DND-41 (cell line): ENCODE data around the gene ZXDC.

Experiments
- ATAC-seq: fragments of 200-7000 bp; cut with Tn5 transposase; 3 replicates; pipeline ENCODE4 v1.9.1; 2021; ENCODE audit warnings: low read depth; ENCODE audit not compliant: insufficient read depth
- DNase-seq: peaks from one replicate; pipeline ENCODE4 v3.0.0-alpha.2; 2020
- H2AFZ ChIP-seq: 2 replicates; pipeline ENCODE4 v1.6.0; 2012; ENCODE audit warnings: low read depth, low read length
- H3K27ac ChIP-seq: 2 replicates; pipeline ENCODE4 v1.5.1; 2012; ENCODE audit warnings: low read length, inconsistent platforms
- H3K27me3 ChIP-seq: fragments of 200-600 bp; sonication (generic); 2 replicates; pipeline ENCODE4 v1.6.0; 2012; ENCODE audit warnings: low read length, mild to moderate bottlenecking, inconsistent platforms; ENCODE audit not compliant: insufficient read depth, poor library complexity
- H3K36me3 ChIP-seq: 2 replicates; pipeline ENCODE4 v1.5.1; 2012; ENCODE audit warnings: low read length, inconsistent platforms; ENCODE audit not compliant: insufficient read depth
- H3K4me1 ChIP-seq: 2 replicates; pipeline ENCODE4 v1.5.1; 2012; ENCODE audit warnings: mild to moderate bottlenecking, low read length; ENCODE audit not compliant: insufficient read depth
- H3K4me2 ChIP-seq: 2 replicates; pipeline ENCODE4 v1.6.0; 2012; ENCODE audit warnings: mild to moderate bottlenecking, moderate library complexity, low read length, inconsistent platforms; ENCODE audit not compliant: insufficient read depth
- H3K4me3 ChIP-seq, 2 experiments: fragments of 200-600 bp in 1 of 2; shearing (Covaris generic) in 1 of 2; 2 replicates each; pipeline ENCODE4 v1.5.1; 2012 to 2016; ENCODE audit warnings: inconsistent platforms in 2 of 2, low read length in 2 of 2, mild to moderate bottlenecking in 2 of 2, low read depth in 1 of 2, moderate library complexity in 1 of 2
- H3K79me2 ChIP-seq: 2 replicates; pipeline ENCODE4 v1.6.0; 2012; ENCODE audit warnings: low read length, inconsistent platforms; ENCODE audit not compliant: insufficient read depth
- H3K9ac ChIP-seq: 2 replicates; pipeline ENCODE4 v1.6.0; 2012; ENCODE audit warnings: low read depth, mild to moderate bottlenecking, inconsistent platforms, low read length, moderate library complexity
- H3K9me3 ChIP-seq: 2 replicates; pipeline ENCODE4 v1.5.1; 2012; ENCODE audit warnings: low read length, moderate library complexity, mild to moderate bottlenecking, inconsistent platforms; ENCODE audit not compliant: insufficient read depth, severe bottlenecking
- H4K20me1 ChIP-seq: 2 replicates; pipeline ENCODE4 v1.6.0; 2012; ENCODE audit warnings: low read length; ENCODE audit not compliant: insufficient read depth
- CTCF ChIP-seq: IDR thresholded peaks from 2 replicates; pipeline ENCODE4 v1.5.1; 2012; ENCODE audit warnings: borderline replicate concordance, low read length, moderate library complexity, mild to moderate bottlenecking; ENCODE audit not compliant: poor library complexity, severe bottlenecking; ENCODE audit errors: extremely low read depth
- EZH2 ChIP-seq: IDR thresholded peaks from 3 replicates; pipeline ENCODE4 v1.6.1; 2012; ENCODE audit warnings: borderline replicate concordance, low read depth, mild to moderate bottlenecking, moderate library complexity, low read length, inconsistent platforms; ENCODE audit not compliant: severe bottlenecking

ZXDC gene

DNA sequence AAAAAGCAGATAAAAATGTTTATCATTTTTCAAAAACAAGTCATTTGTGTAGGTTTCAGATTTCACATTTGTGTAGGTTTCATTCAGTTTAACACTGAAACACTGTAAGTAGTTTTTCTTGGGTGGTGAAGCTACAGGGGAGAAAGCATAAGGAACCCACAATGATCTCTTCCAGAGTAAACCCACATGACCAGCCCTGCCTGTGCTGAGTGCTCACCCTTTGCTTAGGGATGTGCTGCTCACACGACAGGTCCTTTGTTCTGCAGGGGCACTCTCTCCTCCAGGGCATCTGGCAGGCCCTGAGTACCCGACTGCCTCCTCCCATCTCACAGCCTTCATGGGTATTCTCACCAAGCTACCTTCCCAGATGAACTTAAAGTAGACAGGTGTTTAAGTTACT is 28.9 kb downstream of the ZXDC start:
- Histone ChIP-seq H3K9me3 (no peaks in the 10 kb centered on the region), H3K9ac (no peak overlapping the region), H3K4me2 (no peak overlapping the region), H3K4me1 (no peaks in the 10 kb centered on the region), H2AFZ (no peak overlapping the region), H4K20me1 (peaks cover 36% of the 10 kb centered on the region; the same call in 1 of the 2 replicates), H3K79me2 (no peaks in the 10 kb centered on the region; the same call in 1 of the 2 replicates), H3K27ac (no peak overlapping the region), H3K4me3 (no peak overlapping the region), H3K27me3 (no peaks in the 10 kb centered on the region), H3K36me3 (peaks cover 61% of the 10 kb centered on the region)
- TF ChIP-seq CTCF (no peak), EZH2 (no peak)
- peak; percentile 27; the same call in 1 of the 3 replicates for ATAC-seq
- no peak for DNase-seq

GRCh38 chr3:126446301-126446700 is 29.4 kb downstream of the ZXDC start:
- no peaks in the 10 kb centered on the region for H3K9me3 ChIP-seq
- H3K9ac ChIP-seq, result no peak overlapping the region
- TF ChIP-seq CTCF (no peak), EZH2 (no peak)
- no peak overlapping the region for H3K27ac ChIP-seq
- no peak for DNase-seq
- H2AFZ ChIP-seq, result no peak overlapping the region
- peaks cover 36% of the 10 kb centered on the region for H4K20me1 ChIP-seq
- peaks cover 61% of the 10 kb centered on the region for H3K36me3 ChIP-seq
- no peaks in the 10 kb centered on the region for H3K27me3 ChIP-seq
- no peaks in the 10 kb centered on the region for H3K4me1 ChIP-seq
- no peak for ATAC-seq
- H3K4me2 ChIP-seq, result no peak overlapping the region
- no peak overlapping the region for H3K4me3 ChIP-seq
- H3K79me2 ChIP-seq, result no peaks in the 10 kb centered on the region

DNA sequence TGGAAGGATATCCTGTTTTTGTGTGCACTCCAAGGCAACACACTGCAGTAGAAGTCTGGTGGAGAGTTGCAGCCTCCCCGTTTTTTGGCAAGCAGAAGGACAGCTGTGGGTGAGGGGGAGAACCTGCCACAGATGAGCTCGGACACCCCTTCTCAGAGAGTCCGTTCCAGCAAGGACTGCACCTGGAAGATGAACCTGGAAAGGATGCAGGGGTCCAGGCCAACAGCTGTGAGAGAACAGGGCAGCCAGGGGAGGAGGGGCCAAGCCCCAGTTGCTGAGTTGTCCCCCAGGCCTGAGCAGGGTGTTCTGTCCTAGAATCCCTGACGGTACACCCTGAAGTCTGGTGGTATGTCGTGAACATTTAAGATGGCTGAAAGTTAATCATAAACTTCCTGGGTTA is 30.2 kb downstream of the ZXDC start:
- no peaks in the 10 kb centered on the region for H3K79me2 ChIP-seq
- no peaks in the 10 kb centered on the region for H3K27me3 ChIP-seq
- peaks cover 32% of the 10 kb centered on the region for H4K20me1 ChIP-seq
- ATAC-seq (no peak), DNase-seq (no peak)
- no peak overlapping the region for H2AFZ ChIP-seq
- H3K9ac ChIP-seq, result no peak overlapping the region
- peaks cover 61% of the 10 kb centered on the region for H3K36me3 ChIP-seq
- H3K9me3 ChIP-seq, result no peaks in the 10 kb centered on the region
- no peak overlapping the region for H3K4me2 ChIP-seq
- no peaks in the 10 kb centered on the region for H3K4me1 ChIP-seq
- H3K27ac ChIP-seq, result no peak overlapping the region
- TF ChIP-seq CTCF (no peak), EZH2 (no peak)
- H3K4me3 ChIP-seq, result no peak overlapping the region

GRCh38 chr3:126442856-126443242 is 32.8 kb downstream of the ZXDC start:
- TF ChIP-seq CTCF (no peak), EZH2 (no peak)
- Histone ChIP-seq H3K27me3 (no peaks in the 10 kb centered on the region), H3K9ac (no peak overlapping the region)

More at GRCh38 chr3:126442856-126443242, 32.8 kb downstream of the ZXDC start:
- Histone ChIP-seq H3K27ac (no peak overlapping the region), H3K9me3 (no peaks in the 10 kb centered on the region), H3K4me3 (no peak overlapping the region), H3K4me1 (no peaks in the 10 kb centered on the region), H3K36me3 (peaks cover 65% of the 10 kb centered on the region), H3K4me2 (no peak overlapping the region), H3K79me2 (no peaks in the 10 kb centered on the region), H2AFZ (no peak overlapping the region), H4K20me1 (peaks cover 13% of the 10 kb centered on the region)
- no peak for ATAC-seq
- no peak for DNase-seq
